Smooth muscle cell (in vitro differentiated cells): Measurements from ENCODE around the gene ITGB7. TPM values are rescaled to one million over a fixed set of nuclear protein-coding genes. Genes with fewer than 3 reads are reported as not detected.

ENCODE experiments used
- DNase-seq: peaks from one replicate; lab custom pipeline; 2025; ENCODE audit not compliant: unreplicated experiment; lab: John Stamatoyannopoulos, UW
- H2AFZ ChIP-seq: fragments of 200-600 bp; sonication (generic); 2 replicates; pipeline ENCODE4 v1.6.0; 2016; ENCODE audit warnings: antibody characterized with exemption, low read depth, mild to moderate bottlenecking
- H3F3A ChIP-seq: fragments of 200-600 bp; sonication (generic); 2 replicates; pipeline ENCODE4 v1.6.0; 2017; ENCODE audit warnings: antibody characterized with exemption, low read depth
- H3K27ac ChIP-seq: fragments of 200-600 bp; sonication (generic); 2 replicates; pipeline ENCODE4 v1.5.1; 2016; ENCODE audit warnings: low read depth, mild to moderate bottlenecking
- H3K27me3 ChIP-seq: fragments of 200-600 bp; sonication (generic); 2 replicates; pipeline ENCODE4 v1.6.1; 2016; ENCODE audit warnings: low read depth, mild to moderate bottlenecking
- H3K36me3 ChIP-seq: fragments of 200-600 bp; sonication (generic); 2 replicates; pipeline ENCODE4 v1.5.1; 2016; ENCODE audit warnings: low read depth
- H3K4me1 ChIP-seq: fragments of 200-600 bp; sonication (generic); 2 replicates; pipeline ENCODE4 v1.5.1; 2016; ENCODE audit warnings: low read depth
- H3K4me2 ChIP-seq: fragments of 200-600 bp; sonication (generic); 2 replicates; pipeline ENCODE4 v1.6.0; 2016; ENCODE audit warnings: mild to moderate bottlenecking
- H3K4me3 ChIP-seq: fragments of 200-600 bp; sonication (generic); 2 replicates; pipeline ENCODE4 v1.5.1; 2016; ENCODE audit warnings: mild to moderate bottlenecking
- H3K79me2 ChIP-seq: fragments of 200-600 bp; sonication (generic); 2 replicates; pipeline ENCODE4 v1.6.0; 2016; ENCODE audit warnings: low read depth, mild to moderate bottlenecking
- H3K9ac ChIP-seq: fragments of 200-600 bp; sonication (generic); 2 replicates; pipeline ENCODE4 v1.6.0; 2016; ENCODE audit warnings: low read depth
- H3K9me3 ChIP-seq: fragments of 200-600 bp; sonication (generic); replicated peaks from 2 replicates; pipeline ENCODE4 v1.5.1; 2016; ENCODE audit warnings: low read depth
- H4K20me1 ChIP-seq: fragments of 200-600 bp; sonication (generic); 2 replicates; pipeline ENCODE4 v1.6.0; 2016; ENCODE audit warnings: low read depth
- CTCF ChIP-seq: fragments of 200-600 bp; sonication (generic); IDR thresholded peaks from 2 replicates; pipeline ENCODE4 v1.5.1; 2017; ENCODE audit warnings: borderline replicate concordance, mild to moderate bottlenecking, antibody characterized with exemption; ENCODE audit not compliant: insufficient read depth, poor library complexity, severe bottlenecking
- WGBS: methylation state at CpG from one replicate; pipeline ENCODE4 v1.1.7; 2016; ENCODE audit warnings: low lambda C conversion rate; 5-methylcytosine and 5-hydroxymethylcytosine counted together
- polyA plus RNA-seq: library from polyadenylated mRNA; unstranded; fragments of >200 nt; fragmentation: Nextera tagmentation; extraction: Ambion mirVana; gene quantifications from 2 replicates; pipeline ENCODE4 v1.2.1, GENCODE V29; 2016
- total RNA-seq: library from RNA; depleted of rRNA; stranded (reverse); fragments of >200 nt; gene quantifications from 2 replicates; pipeline ENCODE4 v1.2.3, GENCODE V29; 2014

The ITGB7 gene
- total and polyA plus RNA-seq, 2 experiments from 2014 or later = 5.8 TPM; not detected in 1

GRCh38 chr12:53151039-53151438 lies 56.0 kb downstream of the ITGB7 start:
- 97% methylated on average over 6 of the region's 6 CpGs for WGBS

GRCh38 chr12:53147653-53148052 lies 59.4 kb downstream of the ITGB7 start:
- TF ChIP-seq CTCF = no peak
- Histone ChIP-seq H3K36me3 (no peaks in the 10 kb centered on the region), H3K4me2 (no peak overlapping the region), H3K27me3 (no peaks in the 10 kb centered on the region), H3K4me1 (no peaks in the 10 kb centered on the region), H3K27ac (no peak overlapping the region), H3K79me2 (no peaks in the 10 kb centered on the region), H3K9me3 (no peaks in the 10 kb centered on the region), H4K20me1 (no peaks in the 10 kb centered on the region), H2AFZ (no peak overlapping the region), H3F3A (no peaks in the 10 kb centered on the region), H3K9ac (no peak overlapping the region), H3K4me3 (no peak overlapping the region)
- WGBS = 97% methylated on average over 15 of the region's 15 CpGs
- no peak for DNase-seq

More at GRCh38 chr12:53151039-53151438, 56.0 kb downstream of the ITGB7 start:
- no peaks in the 10 kb centered on the region for H3F3A ChIP-seq
- no peaks in the 10 kb centered on the region for H3K27me3 ChIP-seq
- H3K79me2 ChIP-seq = no peaks in the 10 kb centered on the region
- DNase-seq = no peak
- H3K27ac ChIP-seq = no peak overlapping the region
- no peaks in the 10 kb centered on the region for H4K20me1 ChIP-seq
- H3K4me2 ChIP-seq = no peak overlapping the region
- no peak overlapping the region for H3K4me3 ChIP-seq
- no peaks in the 10 kb centered on the region for H3K36me3 ChIP-seq
- H3K9me3 ChIP-seq = no peaks in the 10 kb centered on the region
- H2AFZ ChIP-seq = no peak overlapping the region
- H3K9ac ChIP-seq = no peak overlapping the region
- H3K4me1 ChIP-seq = no peaks in the 10 kb centered on the region
- TF ChIP-seq CTCF = no peak

- DNase-seq = no peak
- H3K27ac ChIP-seq = no peak overlapping the region
- no peaks in the 10 kb centered on the region for H3K4me1 ChIP-seq
- no peak overlapping the region for H2AFZ ChIP-seq
- H3K9ac ChIP-seq = no peak overlapping the region
- 93% methylated on average over 5 of the region's 5 CpGs for WGBS
- no peaks in the 10 kb centered on the region for H4K20me1 ChIP-seq
- no peaks in the 10 kb centered on the region for H3K9me3 ChIP-seq
- no peaks in the 10 kb centered on the region for H3K36me3 ChIP-seq
- no peaks in the 10 kb centered on the region for H3K79me2 ChIP-seq
- no peaks in the 10 kb centered on the region for H3F3A ChIP-seq
- H3K4me2 ChIP-seq = no peak overlapping the region
- no peak overlapping the region for H3K4me3 ChIP-seq
- no peaks in the 10 kb centered on the region for H3K27me3 ChIP-seq
- no peak for TF ChIP-seq CTCF
These were observed 59.9 kb downstream of the ITGB7 start for GRCh38 chr12:53147181-53147580.
